IPS-NIHi7 (cell line): ENCODE data around the gene LRRC4B.

ENCODE experiments used
- DNase-seq: peaks from one replicate; pipeline ENCODE4 v3.0.0; 2012; ENCODE audit warnings: mixed read lengths; ENCODE audit errors: extremely low spot score

LRRC4B gene

GRCh38 chr19:50570997-50571396, 2.8 kb upstream of the LRRC4B start:
- peak; percentile 2 for DNase-seq

- DNase-seq = peak; percentile 2
These were observed 1.8 kb upstream of the LRRC4B start for GRCh38 chr19:50569938-50570540.

- DNase-seq = peak; percentile 13
These were observed 778 bp upstream of the LRRC4B start for GRCh38 chr19:50568728-50569698.

- peak; percentile 26 for DNase-seq
These were observed 988 bp downstream of the LRRC4B start for GRCh38 chr19:50567052-50567841.

GRCh38 chr19:50565984-50566903, 2.0 kb downstream of the LRRC4B start:
- DNase-seq = peak; percentile 66

- peak; percentile 11 for DNase-seq
These were observed 3.8 kb downstream of the LRRC4B start for GRCh38 chr19:50564229-50565105.

GRCh38 chr19:50563597-50563996, 4.6 kb downstream of the LRRC4B start:
- DNase-seq = peak; percentile 6

GRCh38 chr19:50562996-50563395, 5.2 kb downstream of the LRRC4B start:
- peak; percentile 3 for DNase-seq

GRCh38 chr19:50562329-50562728, 5.9 kb downstream of the LRRC4B start:
- DNase-seq = peak; percentile 15

GRCh38 chr19:50559636-50560035, 8.6 kb downstream of the LRRC4B start:
- no peak for DNase-seq

- no peak for DNase-seq
These were observed 9.8 kb downstream of the LRRC4B start for GRCh38 chr19:50558449-50558848.

- no peak for DNase-seq
These were observed 10.2 kb downstream of the LRRC4B start for GRCh38 chr19:50558039-50558438.

- no peak for DNase-seq
These were observed 11.1 kb downstream of the LRRC4B start for GRCh38 chr19:50557009-50557613.

- peak; percentile 94 for DNase-seq
These were observed 11.8 kb downstream of the LRRC4B start for GRCh38 chr19:50556282-50557008.

GRCh38 chr19:50555450-50556281, 12.6 kb downstream of the LRRC4B start:
- DNase-seq = peak; percentile 58

- no peak for DNase-seq
These were observed 13.2 kb downstream of the LRRC4B start for GRCh38 chr19:50555033-50555432.

GRCh38 chr19:50554212-50554611, 14.0 kb downstream of the LRRC4B start:
- no peak for DNase-seq

GRCh38 chr19:50553134-50553703, 15.0 kb downstream of the LRRC4B start:
- DNase-seq = no peak
